GM23338 (cell line): ENCODE data around the gene ADAT2.

Source experiments
- CREB1 ChIP-seq: fragments of 250-450 bp; sonication (Bioruptor Pico); IDR thresholded peaks from 2 replicates; pipeline ENCODE4 v1.5.0; 2020; ENCODE audit warnings: low read depth, mild to moderate bottlenecking, moderate library complexity
- CTCF ChIP-seq, 2 experiments: fragments of 200-600 bp in 1 of 2; sonication (generic) in 1 of 2; conservative IDR thresholded peaks; 2 replicates each; pipeline versions ENCODE4 v1.5.1 to v1.6.1; 2016 to 2017; ENCODE audit warnings: antibody characterized with exemption in 2 of 2, low read depth in 2 of 2, mild to moderate bottlenecking in 2 of 2, moderate library complexity in 1 of 2
- EZH2 ChIP-seq: fragments of 200-600 bp; sonication (generic); IDR thresholded peaks from one replicate; pipeline ENCODE4 v1.8.0; 2017; ENCODE audit warnings: antibody characterized with exemption, mild to moderate bottlenecking, low read depth; ENCODE audit not compliant: unreplicated experiment
- EZH2phosphoT487 ChIP-seq: fragments of 200-600 bp; sonication (generic); IDR thresholded peaks from one replicate; pipeline ENCODE4 v1.8.1; 2018; ENCODE audit warnings: antibody characterized with exemption; ENCODE audit not compliant: unreplicated experiment
- POLR2AphosphoS5 ChIP-seq: IDR thresholded peaks from 2 replicates; pipeline ENCODE4 v1.6.1; 2016; ENCODE audit warnings: antibody characterized with exemption, low read depth
- REST ChIP-seq: IDR thresholded peaks from one replicate; pipeline ENCODE4 v1.6.1; 2018; ENCODE audit warnings: antibody characterized with exemption; ENCODE audit not compliant: unreplicated experiment
- ZNF114 ChIP-seq: fragments of 250-450 bp; sonication (Bioruptor Pico); IDR thresholded peaks from 2 replicates; pipeline ENCODE4 v1.5.0; 2020; ENCODE audit warnings: mild to moderate bottlenecking, moderate library complexity
- ZNF331 ChIP-seq: fragments of 250-450 bp; sonication (Bioruptor Pico); IDR thresholded peaks from 2 replicates; pipeline ENCODE4 v1.5.0; 2020; ENCODE audit warnings: low read depth, mild to moderate bottlenecking, moderate library complexity
- TF ChIP-seq, protein P1 (sequence below): IDR thresholded peaks from 2 replicates; pipeline ENCODE4 v1.6.1; 2016; ENCODE audit warnings: antibody characterized with exemption
- TF ChIP-seq, protein P2 (sequence below): fragments of 250-450 bp; sonication (Bioruptor Pico); IDR thresholded peaks from 2 replicates; pipeline ENCODE4 v1.5.0; 2020; ENCODE audit warnings: mild to moderate bottlenecking, moderate library complexity

- TF ChIP-seq EZH2phosphoT487 (no peak), CTCF (conservative IDR thresholded peaks at IDR 0.05; ENCODE audit: low read depth in 2 of 2) (no peak), CREB1 (no peak), ZNF114 (no peak), EZH2 (no peak), REST (no peak), POLR2AphosphoS5 (no peak), ZNF331 (CRISPR knock-in tag) (no peak)
- TF ChIP-seq, protein P1, sequence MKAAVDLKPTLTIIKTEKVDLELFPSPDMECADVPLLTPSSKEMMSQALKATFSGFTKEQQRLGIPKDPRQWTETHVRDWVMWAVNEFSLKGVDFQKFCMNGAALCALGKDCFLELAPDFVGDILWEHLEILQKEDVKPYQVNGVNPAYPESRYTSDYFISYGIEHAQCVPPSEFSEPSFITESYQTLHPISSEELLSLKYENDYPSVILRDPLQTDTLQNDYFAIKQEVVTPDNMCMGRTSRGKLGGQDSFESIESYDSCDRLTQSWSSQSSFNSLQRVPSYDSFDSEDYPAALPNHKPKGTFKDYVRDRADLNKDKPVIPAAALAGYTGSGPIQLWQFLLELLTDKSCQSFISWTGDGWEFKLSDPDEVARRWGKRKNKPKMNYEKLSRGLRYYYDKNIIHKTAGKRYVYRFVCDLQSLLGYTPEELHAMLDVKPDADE: no peak
- TF ChIP-seq, protein P2, sequence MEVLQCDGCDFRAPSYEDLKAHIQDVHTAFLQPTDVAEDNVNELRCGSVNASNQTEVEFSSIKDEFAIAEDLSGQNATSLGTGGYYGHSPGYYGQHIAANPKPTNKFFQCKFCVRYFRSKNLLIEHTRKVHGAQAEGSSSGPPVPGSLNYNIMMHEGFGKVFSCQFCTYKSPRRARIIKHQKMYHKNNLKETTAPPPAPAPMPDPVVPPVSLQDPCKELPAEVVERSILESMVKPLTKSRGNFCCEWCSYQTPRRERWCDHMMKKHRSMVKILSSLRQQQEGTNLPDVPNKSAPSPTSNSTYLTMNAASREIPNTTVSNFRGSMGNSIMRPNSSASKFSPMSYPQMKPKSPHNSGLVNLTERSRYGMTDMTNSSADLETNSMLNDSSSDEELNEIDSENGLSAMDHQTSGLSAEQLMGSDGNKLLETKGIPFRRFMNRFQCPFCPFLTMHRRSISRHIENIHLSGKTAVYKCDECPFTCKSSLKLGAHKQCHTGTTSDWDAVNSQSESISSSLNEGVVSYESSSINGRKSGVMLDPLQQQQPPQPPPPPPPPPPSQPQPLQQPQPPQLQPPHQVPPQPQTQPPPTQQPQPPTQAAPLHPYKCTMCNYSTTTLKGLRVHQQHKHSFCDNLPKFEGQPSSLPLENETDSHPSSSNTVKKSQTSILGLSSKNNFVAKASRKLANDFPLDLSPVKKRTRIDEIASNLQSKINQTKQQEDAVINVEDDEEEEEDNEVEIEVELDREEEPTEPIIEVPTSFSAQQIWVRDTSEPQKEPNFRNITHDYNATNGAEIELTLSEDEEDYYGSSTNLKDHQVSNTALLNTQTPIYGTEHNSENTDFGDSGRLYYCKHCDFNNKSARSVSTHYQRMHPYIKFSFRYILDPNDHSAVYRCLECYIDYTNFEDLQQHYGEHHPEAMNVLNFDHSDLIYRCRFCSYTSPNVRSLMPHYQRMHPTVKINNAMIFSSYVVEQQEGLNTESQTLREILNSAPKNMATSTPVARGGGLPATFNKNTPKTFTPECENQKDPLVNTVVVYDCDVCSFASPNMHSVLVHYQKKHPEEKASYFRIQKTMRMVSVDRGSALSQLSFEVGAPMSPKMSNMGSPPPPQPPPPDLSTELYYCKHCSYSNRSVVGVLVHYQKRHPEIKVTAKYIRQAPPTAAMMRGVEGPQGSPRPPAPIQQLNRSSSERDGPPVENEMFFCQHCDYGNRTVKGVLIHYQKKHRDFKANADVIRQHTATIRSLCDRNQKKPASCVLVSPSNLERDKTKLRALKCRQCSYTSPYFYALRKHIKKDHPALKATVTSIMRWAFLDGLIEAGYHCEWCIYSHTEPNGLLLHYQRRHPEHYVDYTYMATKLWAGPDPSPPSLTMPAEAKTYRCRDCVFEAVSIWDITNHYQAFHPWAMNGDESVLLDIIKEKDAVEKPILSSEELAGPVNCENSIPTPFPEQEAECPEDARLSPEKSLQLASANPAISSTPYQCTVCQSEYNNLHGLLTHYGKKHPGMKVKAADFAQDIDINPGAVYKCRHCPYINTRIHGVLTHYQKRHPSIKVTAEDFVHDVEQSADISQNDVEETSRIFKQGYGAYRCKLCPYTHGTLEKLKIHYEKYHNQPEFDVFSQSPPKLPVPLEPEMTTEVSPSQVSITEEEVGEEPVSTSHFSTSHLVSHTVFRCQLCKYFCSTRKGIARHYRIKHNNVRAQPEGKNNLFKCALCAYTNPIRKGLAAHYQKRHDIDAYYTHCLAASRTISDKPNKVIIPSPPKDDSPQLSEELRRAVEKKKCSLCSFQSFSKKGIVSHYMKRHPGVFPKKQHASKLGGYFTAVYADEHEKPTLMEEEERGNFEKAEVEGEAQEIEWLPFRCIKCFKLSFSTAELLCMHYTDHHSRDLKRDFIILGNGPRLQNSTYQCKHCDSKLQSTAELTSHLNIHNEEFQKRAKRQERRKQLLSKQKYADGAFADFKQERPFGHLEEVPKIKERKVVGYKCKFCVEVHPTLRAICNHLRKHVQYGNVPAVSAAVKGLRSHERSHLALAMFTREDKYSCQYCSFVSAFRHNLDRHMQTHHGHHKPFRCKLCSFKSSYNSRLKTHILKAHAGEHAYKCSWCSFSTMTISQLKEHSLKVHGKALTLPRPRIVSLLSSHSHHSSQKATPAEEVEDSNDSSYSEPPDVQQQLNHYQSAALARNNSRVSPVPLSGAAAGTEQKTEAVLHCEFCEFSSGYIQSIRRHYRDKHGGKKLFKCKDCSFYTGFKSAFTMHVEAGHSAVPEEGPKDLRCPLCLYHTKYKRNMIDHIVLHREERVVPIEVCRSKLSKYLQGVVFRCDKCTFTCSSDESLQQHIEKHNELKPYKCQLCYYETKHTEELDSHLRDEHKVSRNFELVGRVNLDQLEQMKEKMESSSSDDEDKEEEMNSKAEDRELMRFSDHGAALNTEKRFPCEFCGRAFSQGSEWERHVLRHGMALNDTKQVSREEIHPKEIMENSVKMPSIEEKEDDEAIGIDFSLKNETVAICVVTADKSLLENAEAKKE (CRISPR knock-in tag): no peak
These were observed 17.5 kb upstream of the ADAT2 start for GRCh38 chr6:143468026-143468425.
